ENCODE data around the gene TFAP2A. TPM values are rescaled to one million over a fixed set of nuclear protein-coding genes. Genes with fewer than 3 reads are reported as not detected.

TFAP2A gene
- total and polyA plus RNA-seq, 4 donors, result 0.23 to 0.63 (median 0.38) TPM; not detected in 1

DNA sequence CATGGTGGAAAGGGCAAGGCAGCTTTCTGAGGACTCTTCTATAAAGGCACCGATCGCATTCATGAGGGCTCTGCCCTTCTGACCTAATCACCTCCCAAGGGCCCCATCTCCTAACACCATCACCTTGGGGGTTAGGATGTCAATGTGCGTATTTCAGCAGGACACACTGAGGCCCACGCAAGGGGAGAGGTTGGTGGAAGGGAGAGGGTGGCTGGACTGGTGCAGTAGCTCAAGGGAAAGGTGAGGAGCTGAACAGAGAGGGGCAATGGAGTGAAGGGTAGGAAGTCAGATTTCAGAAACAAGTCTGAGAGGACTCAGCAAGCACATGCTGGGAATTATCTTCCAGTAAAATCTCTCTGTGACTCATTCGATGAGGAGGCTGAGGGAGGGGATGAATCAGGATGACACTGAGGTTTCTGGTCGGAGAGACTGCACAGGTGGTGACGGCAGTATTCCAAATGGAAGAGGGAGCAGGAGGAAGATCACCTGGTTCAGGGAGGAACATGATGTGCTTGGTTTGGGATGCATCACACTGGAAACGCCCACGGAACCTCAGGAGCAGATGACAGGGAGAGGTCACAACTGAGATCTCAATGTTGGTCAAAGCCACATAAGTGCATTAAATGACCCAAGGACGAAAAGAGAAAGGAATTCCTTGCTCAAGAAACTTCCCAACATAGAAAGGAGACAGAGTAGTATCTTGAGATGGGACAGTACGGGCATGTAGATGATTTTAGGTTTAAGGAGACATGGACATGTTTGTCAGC, 67.1 kb downstream of the TFAP2A start:
- ATAC-seq (ENCODE audit: low FRiP score) (no peak), DNase-seq (no peak)
- H3K27ac ChIP-seq (ENCODE audit: low read depth in 1 of 2, low read length in 2 of 2), result no peak overlapping the region
- H3K4me1 ChIP-seq (ENCODE audit: control insufficient read depth in 1 of 2, insufficient read depth in 2 of 2, low read length in 2 of 2), result no peaks in the 10 kb centered on the region
- H3K27me3 ChIP-seq (ENCODE audit: control insufficient read depth in 1 of 2, insufficient read depth in 2 of 2, low read length in 1 of 2), result no peaks in the 10 kb centered on the region
- H3K36me3 ChIP-seq (ENCODE audit: control insufficient read depth in 1 of 2, insufficient read depth in 2 of 2, low read length in 1 of 2), result no peaks in the 10 kb centered on the region
- H3K9me3 ChIP-seq (ENCODE audit: control insufficient read depth, low read length), result peaks cover 2% of the 10 kb centered on the region
- 88 to 89% methylated on average over 11 of the region's 11 CpGs for WGBS, 2 donors
- intact Hi-C loops (cut with DNase I), result no loop called here
- H3K4me3 ChIP-seq (ENCODE audit: low read length in 2 of 2), result no peak overlapping the region

Small RNA genes lying within 50 kb of the gene (microRNA-seq; reads per million reads assigned to microRNA genes)
- gene MIR5689, result 0 reads per million in 2 donors

Other genes with a start within 250 kb of the TFAP2A start
- 10 to 100 TPM; 14.6 to 18.6 TPM for gene GCNT2, start 106.3 kb upstream of the TFAP2A start, total RNA-seq
- 1 to 10 TPM; 3.4 to 3.9 TPM for gene GCNT2, start 106.3 kb upstream of the TFAP2A start, polyA plus RNA-seq